Type B pancreatic cell (in vitro differentiated cells): Measurements from ENCODE around the gene HIGD1A. TPM values are rescaled to one million over a fixed set of nuclear protein-coding genes. Genes with fewer than 3 reads are reported as not detected.

Experiments used
- DNase-seq: peaks from one replicate; pipeline ENCODE4 v3.0.0; 2021; ENCODE audit warnings: mixed read lengths; ENCODE audit not compliant: unreplicated experiment; ENCODE audit errors: extremely low spot score
- H3K27ac Mint-ChIP-seq: 2 replicates; pipeline ENCODE4 v1.8.0; 2021; ENCODE audit warnings: mild to moderate bottlenecking, mixed read lengths
- H3K27me3 Mint-ChIP-seq: 2 replicates; pipeline ENCODE4 v1.8.0; 2021; ENCODE audit warnings: mixed read lengths
- H3K36me3 Mint-ChIP-seq: 2 replicates; pipeline ENCODE4 v1.8.0; 2021; ENCODE audit warnings: mixed read lengths
- H3K4me1 Mint-ChIP-seq: one replicate; pipeline ENCODE4 v1.8.0; 2021; ENCODE audit warnings: mixed read lengths; ENCODE audit not compliant: unreplicated experiment
- H3K4me3 Mint-ChIP-seq: 2 replicates; pipeline ENCODE4 v1.8.0; 2021; ENCODE audit warnings: mild to moderate bottlenecking, mixed read lengths
- H3K9me3 Mint-ChIP-seq: 2 replicates; pipeline ENCODE4 v1.8.0; 2021; ENCODE audit warnings: mixed read lengths
- CTCF ChIP-seq: fragments of 200-600 bp; sonication (generic); conservative IDR thresholded peaks from 2 replicates; pipeline ENCODE4 v1.5.0; 2021; ENCODE audit warnings: antibody characterized with exemption, mild to moderate bottlenecking
- total RNA-seq: library from RNA; stranded (reverse); gene quantifications from 2 replicates; pipeline ENCODE4 v1.2.1, GENCODE V29; 2021; ENCODE audit warnings: low replicate concordance

Gene HIGD1A
- total RNA-seq, 1 donor from 2014 or later = 100 TPM

GRCh38 chr3:42827654-42828053, 23.4 kb upstream of the HIGD1A start:
- TF ChIP-seq CTCF = no peak
- no peak overlapping the region for H3K4me3 Mint-ChIP-seq
- peaks cover 6% of the 10 kb centered on the region for H3K9me3 Mint-ChIP-seq
- peaks cover 17% of the 10 kb centered on the region for H3K4me1 Mint-ChIP-seq
- no peaks in the 10 kb centered on the region for H3K36me3 Mint-ChIP-seq
- H3K27ac Mint-ChIP-seq = no peak overlapping the region
- DNase-seq = no peak
- H3K27me3 Mint-ChIP-seq = no peaks in the 10 kb centered on the region

- Mint-ChIP-seq H3K27me3 (no peaks in the 10 kb centered on the region), H3K36me3 (no peaks in the 10 kb centered on the region), H3K4me3 (no peak overlapping the region), H3K4me1 (peaks cover 17% of the 10 kb centered on the region), H3K27ac (no peak overlapping the region), H3K9me3 (peaks cover 6% of the 10 kb centered on the region)
- no peak for DNase-seq
- TF ChIP-seq CTCF = no peak
Observed at GRCh38 chr3:42827023-42827422, 22.7 kb upstream of the HIGD1A start.

GRCh38 chr3:42826141-42826540, 21.9 kb upstream of the HIGD1A start:
- no peak for TF ChIP-seq CTCF
- Mint-ChIP-seq H3K9me3 (peaks cover 6% of the 10 kb centered on the region), H3K27ac (peak overlapping the region; percentile 15), H3K4me1 (peaks cover 17% of the 10 kb centered on the region), H3K4me3 (no peak overlapping the region), H3K27me3 (no peaks in the 10 kb centered on the region), H3K36me3 (no peaks in the 10 kb centered on the region)
- no peak for DNase-seq

GRCh38 chr3:42823351-42823750, 19.1 kb upstream of the HIGD1A start:
- no peaks in the 10 kb centered on the region for H3K36me3 Mint-ChIP-seq
- peak overlapping the region; percentile 51 for H3K4me3 Mint-ChIP-seq
- H3K4me1 Mint-ChIP-seq = peaks cover 21% of the 10 kb centered on the region
- H3K27me3 Mint-ChIP-seq = peaks cover 3% of the 10 kb centered on the region
- no peak for DNase-seq
- peak overlapping the region; percentile 85 for H3K27ac Mint-ChIP-seq
- TF ChIP-seq CTCF = no peak
- H3K9me3 Mint-ChIP-seq = peaks cover 6% of the 10 kb centered on the region

GRCh38 chr3:42822828-42823227, 18.5 kb upstream of the HIGD1A start:
- H3K27me3 Mint-ChIP-seq = peaks cover 3% of the 10 kb centered on the region
- H3K36me3 Mint-ChIP-seq = no peaks in the 10 kb centered on the region
- H3K4me3 Mint-ChIP-seq = peak overlapping the region; percentile 51
- no peak for TF ChIP-seq CTCF
- peaks cover 21% of the 10 kb centered on the region for H3K4me1 Mint-ChIP-seq
- no peak for DNase-seq
- peak overlapping the region; percentile 85 for H3K27ac Mint-ChIP-seq
- peaks cover 6% of the 10 kb centered on the region for H3K9me3 Mint-ChIP-seq

GRCh38 chr3:42820746-42821051, 16.4 kb upstream of the HIGD1A start:
- peaks cover 3% of the 10 kb centered on the region for H3K27me3 Mint-ChIP-seq
- no peak for TF ChIP-seq CTCF
- H3K27ac Mint-ChIP-seq = no peak overlapping the region
- peaks cover 6% of the 10 kb centered on the region for H3K9me3 Mint-ChIP-seq
- DNase-seq = no peak
- no peak overlapping the region for H3K4me3 Mint-ChIP-seq
- peaks cover 18% of the 10 kb centered on the region for H3K4me1 Mint-ChIP-seq
- no peaks in the 10 kb centered on the region for H3K36me3 Mint-ChIP-seq
